GM18498 (cell line): ENCODE data around the gene ATG4B.
"Not testable (repeated sequence)": the region's sequence is repeated elsewhere in the genome, so short reads cannot be mapped to it uniquely, and the experiment has no call there.

ENCODE experiments used
- ATAC-seq: cut with Tn5 transposase; IDR thresholded peaks from one replicate; pipeline ENCODE4 v1.9.1; 2021; ENCODE audit warnings: mild to moderate bottlenecking, moderate library complexity; ENCODE audit not compliant: unreplicated experiment

Gene ATG4B

GRCh38 chr2:241660593-241661213 lies 23.2 kb downstream of the ATG4B start:
- no peak for ATAC-seq

GRCh38 chr2:241662731-241663130 lies 25.2 kb downstream of the ATG4B start:
- ATAC-seq = not testable (repeated sequence)

- ATAC-seq = no peak
Measured at GRCh38 chr2:241665731-241666440, 28.4 kb downstream of the ATG4B start.

GRCh38 chr2:241666627-241667400 lies 29.3 kb downstream of the ATG4B start:
- no peak for ATAC-seq

GRCh38 chr2:241668354-241668753 lies 30.9 kb downstream of the ATG4B start:
- no peak for ATAC-seq

- no peak for ATAC-seq
Measured at GRCh38 chr2:241668839-241669238, 31.3 kb downstream of the ATG4B start.

GRCh38 chr2:241670333-241671110 lies 33.0 kb downstream of the ATG4B start:
- ATAC-seq = no peak

- ATAC-seq = no peak
Measured at GRCh38 chr2:241671457-241672240, 34.2 kb downstream of the ATG4B start.

- no peak for ATAC-seq
Measured at GRCh38 chr2:241672243-241673188, 35.0 kb downstream of the ATG4B start.

- ATAC-seq = no peak
Measured at GRCh38 chr2:241673189-241673663, 35.7 kb downstream of the ATG4B start.

GRCh38 chr2:241673797-241674725 lies 36.6 kb downstream of the ATG4B start:
- no peak for ATAC-seq

GRCh38 chr2:241675885-241676284 lies 38.4 kb downstream of the ATG4B start:
- no peak for ATAC-seq

- no peak for ATAC-seq
Measured at GRCh38 chr2:241676665-241677064, 39.2 kb downstream of the ATG4B start.

GRCh38 chr2:241677392-241677791 lies 39.9 kb downstream of the ATG4B start:
- no peak for ATAC-seq

- no peak for ATAC-seq
Measured at GRCh38 chr2:241678307-241678706, 40.8 kb downstream of the ATG4B start.

GRCh38 chr2:241678784-241679540 lies 41.5 kb downstream of the ATG4B start:
- no peak for ATAC-seq

GRCh38 chr2:241680044-241680443 lies 42.6 kb downstream of the ATG4B start:
- ATAC-seq = no peak
